T-helper 2 cell (primary cell): Measurements from ENCODE around the gene GNGT1.

ENCODE experiments used
- DNase-seq, 5 experiments: peaks; one replicate each; pipeline versions ENCODE4 v3.0.0 to v3.0.0-alpha.2; 2012 to 2022
- total RNA-seq, 2 donors: gene quantifications; one replicate each; lab custom pipeline; 2026; lab: John Stamatoyannopoulos, UW

Gene GNGT1
- 0 reads per million in 2 donors for total RNA-seq

- DNase-seq, result no peak
Observed at GRCh38 chr7:93906267-93906666, at the start of gene GNGT1. Gene GNGT1 (plus strand): TSS chr7:93906567. CDS start chr7:93906747, 180 bp downstream.

GRCh38 chr7:93858857-93859256, 47.5 kb upstream of the GNGT1 start:
- DNase-seq, result no peak

DNA sequence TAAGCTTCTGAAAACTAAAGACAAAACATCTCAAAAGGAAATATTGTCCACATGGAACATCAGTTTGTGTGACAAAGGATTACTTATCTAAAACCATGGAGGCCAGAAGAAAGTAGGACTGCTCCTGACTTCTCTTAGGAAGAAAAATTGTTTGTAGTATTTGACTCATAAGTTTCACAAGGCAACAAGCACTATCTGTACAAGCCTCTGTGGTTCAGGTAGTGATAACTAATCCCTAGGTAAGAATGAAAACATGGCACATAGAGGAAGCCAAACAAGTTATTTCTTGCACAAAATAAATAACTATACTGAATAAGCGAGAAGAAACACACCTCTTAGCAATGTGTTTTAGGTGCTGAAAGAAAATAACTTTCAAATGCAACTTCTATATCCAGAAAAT, 46.1 kb upstream of the GNGT1 start:
- no peak for DNase-seq

GRCh38 chr7:93861325-93861949, 44.9 kb upstream of the GNGT1 start:
- no peak for DNase-seq

DNA sequence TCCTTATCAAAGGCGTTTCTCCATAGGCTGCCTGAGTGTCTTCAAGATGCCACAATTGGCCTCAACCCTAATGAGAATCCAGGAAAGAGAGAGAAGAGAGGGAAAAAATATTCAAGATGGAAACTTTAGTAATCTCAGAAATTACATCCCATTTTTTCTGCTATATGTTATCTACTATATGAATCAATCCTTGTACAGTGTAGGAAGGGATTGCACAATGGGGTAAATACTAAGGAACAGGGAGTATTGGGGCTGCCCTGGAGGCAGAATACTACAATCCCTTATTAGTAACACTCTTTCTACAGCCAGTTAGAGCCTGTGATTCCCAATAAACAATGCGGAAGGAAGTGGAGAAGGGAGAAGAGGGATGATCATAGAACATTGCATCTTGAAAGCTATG, 43.7 kb upstream of the GNGT1 start:
- no peak for DNase-seq

DNA sequence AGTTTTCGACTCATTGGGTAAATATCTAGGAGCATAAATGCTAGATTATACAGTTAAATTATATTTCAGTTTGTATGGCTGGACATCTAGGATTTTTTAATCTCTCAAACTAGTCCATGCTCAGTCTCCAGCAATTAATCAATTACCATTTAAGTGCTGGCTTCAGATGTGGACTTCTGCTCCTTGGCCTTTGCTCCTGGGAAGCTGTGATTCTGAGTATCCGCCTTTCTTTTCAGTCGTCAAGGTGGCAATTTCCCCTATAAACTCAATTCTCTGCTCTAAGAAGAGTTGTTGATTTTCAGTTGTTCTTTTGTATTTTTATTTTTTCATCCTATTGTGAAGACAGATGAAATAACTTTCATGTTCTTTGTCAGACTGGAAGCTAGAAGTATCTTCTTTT, 39.5 kb upstream of the GNGT1 start:
- DNase-seq, result no peak

DNA sequence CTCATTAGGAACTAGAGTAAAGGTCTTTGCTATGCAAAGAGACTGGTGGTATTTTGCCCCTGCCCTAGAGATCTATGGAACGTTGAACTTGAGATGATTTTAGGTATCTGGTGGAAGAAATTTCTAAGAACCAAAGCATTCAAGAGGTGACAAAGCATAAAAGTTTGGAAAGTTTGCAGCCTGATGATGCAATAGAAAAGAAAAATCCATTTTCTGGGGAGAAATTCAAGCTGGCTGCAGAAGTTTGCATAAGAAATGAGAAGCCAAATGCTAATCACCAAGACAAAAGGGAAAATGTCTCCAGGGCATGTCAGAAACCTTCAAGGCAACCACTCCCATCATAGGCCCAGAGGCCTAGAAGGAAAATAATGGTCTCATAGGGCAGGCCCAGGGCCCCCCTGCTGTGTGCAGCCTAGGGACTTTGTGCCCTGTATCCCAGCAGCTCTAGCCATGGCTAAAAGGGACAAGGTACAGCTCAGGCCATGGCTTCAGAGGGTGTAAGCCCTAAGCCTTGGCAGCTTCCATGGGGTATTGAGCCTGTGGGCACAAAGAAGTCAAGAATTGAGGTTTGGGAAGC, 32.3 kb upstream of the GNGT1 start:
- DNase-seq, result no peak

- DNase-seq, result no peak
Observed at GRCh38 chr7:93877742-93878141, 28.6 kb upstream of the GNGT1 start.

- DNase-seq, result no peak
Observed at GRCh38 chr7:93879356-93879755, 27.0 kb upstream of the GNGT1 start.

GRCh38 chr7:93882468-93882867, 23.9 kb upstream of the GNGT1 start:
- DNase-seq, result no peak

- no peak for DNase-seq
Observed at GRCh38 chr7:93883078-93883916, 23.1 kb upstream of the GNGT1 start.

DNA sequence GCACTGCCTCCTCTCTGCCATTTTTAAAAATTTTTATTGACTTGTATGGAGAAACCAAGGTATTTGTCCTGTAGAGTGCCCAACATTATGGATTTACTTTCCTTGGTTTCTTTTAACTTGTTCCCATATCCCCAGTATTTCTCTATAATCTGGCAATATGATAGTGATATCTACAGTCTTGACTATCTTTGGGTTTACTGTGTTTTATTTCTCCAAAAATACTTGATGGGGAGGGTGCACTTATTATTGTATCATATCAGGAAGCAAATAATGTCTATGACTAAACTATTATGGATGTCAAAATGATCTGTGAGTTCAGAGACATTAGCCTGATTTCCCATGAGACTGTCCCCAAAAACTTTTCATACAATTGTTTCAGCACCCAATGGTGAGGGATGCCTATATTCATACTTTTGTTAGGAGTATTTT, 22.4 kb upstream of the GNGT1 start:
- DNase-seq, result no peak

DNA sequence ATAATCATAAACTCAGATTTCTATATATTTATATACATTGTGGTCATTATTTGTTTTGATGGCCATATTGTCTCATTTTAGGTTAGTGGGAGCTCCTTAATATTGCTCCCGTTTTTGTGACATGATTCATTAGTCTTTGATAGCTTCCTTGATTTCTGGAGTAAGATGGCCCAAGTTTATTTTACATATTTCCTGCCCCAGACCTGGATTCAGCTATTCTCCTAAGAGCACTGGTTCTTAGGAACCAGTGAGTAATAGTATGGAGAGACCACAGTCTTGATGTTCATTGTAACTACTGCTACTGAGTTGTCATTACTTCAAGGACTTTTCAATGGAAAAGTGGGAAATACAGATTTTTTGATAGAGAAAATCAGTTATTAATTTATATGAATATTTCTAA, 21.8 kb upstream of the GNGT1 start:
- DNase-seq, result no peak

DNA sequence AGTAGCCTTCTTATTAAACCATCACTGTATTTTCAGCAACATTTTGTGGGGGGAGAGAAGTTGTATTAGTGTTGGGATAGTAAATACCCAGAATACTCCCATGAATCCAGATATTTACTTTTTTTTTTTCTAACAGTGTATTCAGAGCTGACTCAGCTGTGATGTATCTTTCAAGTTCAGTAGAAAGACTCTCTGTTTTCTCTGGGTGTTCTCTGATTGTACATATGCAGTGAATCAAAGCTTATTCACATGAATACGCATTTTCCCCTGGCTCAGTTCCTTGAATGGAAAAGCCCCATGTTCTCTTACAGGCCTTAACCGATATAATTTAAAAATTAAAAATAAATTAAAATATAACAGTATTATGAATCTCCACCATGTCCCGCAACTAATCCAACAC, 17.1 kb upstream of the GNGT1 start:
- DNase-seq, result no peak

DNA sequence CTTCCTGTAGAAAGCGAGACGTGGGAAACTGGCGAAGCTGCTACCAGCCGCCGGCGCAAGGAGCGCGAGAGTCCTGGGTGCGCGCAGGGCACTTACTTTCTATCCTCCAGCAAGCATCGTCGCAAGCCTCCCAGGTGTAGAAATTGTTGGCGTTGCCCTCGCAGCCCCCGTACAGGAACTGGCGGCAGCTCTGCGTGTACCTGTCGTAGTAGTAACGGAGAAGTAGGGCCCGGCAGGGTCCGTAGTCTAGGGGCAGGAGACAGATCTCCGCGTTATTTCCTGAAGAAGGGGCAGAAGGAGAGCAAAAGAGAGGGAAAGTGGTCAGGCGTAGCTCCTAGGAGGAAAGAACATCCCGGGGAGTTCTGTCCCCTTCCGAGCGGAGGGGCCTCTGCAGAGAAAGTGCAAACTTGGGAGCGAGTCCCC, 16.3 kb upstream of the GNGT1 start:
- DNase-seq, result peak in 1 of 5 experiments; percentile 12

GRCh38 chr7:93890464-93891068, 15.8 kb upstream of the GNGT1 start, which contains the start of gene TFPI2:
Gene TFPI2 (minus strand): TSS chr7:93890753. CDS start chr7:93890678, 75 bp downstream.
- DNase-seq, result peak in 1 of 5 experiments; percentile 3

- no peak for DNase-seq
Observed at GRCh38 chr7:93894426-93894825, 11.9 kb upstream of the GNGT1 start.

DNA sequence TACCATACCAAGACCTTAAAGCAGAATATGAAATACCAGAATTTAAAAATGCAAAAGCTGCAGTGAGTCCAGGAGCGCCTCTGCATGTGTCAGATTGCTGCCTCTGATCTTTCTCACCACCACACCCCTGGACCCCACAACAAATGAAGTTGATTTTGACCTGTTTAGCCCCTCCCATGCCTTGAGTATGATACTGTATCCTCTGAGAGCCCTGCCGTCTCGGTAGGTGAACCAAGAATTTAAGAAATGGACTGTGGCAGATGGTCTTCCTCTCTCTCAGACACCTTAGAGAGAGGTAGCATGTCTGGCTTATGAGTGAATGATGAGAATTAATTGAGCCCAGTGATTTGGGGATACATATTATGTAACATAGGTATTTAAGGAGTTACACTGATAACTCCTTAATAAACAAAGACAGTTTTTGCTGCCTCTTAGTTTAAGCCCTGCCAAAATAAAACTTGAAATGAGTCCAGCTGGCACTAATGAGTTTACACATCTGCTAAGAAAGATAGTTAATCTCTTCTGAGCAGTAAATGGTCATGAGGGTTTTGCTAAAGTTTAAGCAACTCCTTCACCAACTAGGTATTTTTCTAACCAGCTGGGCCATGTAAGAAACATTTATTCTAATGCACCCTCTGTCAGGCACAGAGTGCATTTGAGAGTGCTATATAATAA, 11.3 kb upstream of the GNGT1 start:
- DNase-seq, result no peak

- no peak for DNase-seq
Observed at GRCh38 chr7:93895859-93896600, 10.3 kb upstream of the GNGT1 start.

DNA sequence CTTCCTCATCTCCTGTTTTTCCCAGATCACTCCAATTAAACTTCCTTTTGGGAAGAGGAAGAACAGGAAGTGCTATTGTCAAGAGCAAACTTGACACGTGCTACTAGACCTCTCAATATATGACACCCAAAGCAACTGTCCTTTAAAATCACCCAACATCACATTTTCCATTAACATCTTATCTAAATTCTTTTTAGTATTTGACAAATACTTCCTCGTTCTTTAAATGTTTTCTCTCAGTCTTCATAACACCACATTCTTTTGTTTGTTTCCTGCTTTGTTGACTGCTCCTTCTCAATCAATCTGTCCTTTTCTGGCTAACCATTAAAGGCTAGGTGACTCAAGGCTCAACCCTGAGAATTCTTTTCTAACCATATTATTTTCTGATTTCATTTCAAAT, 8.7 kb upstream of the GNGT1 start:
- DNase-seq, result no peak

GRCh38 chr7:93902777-93903423, 3.5 kb upstream of the GNGT1 start:
- peak in 1 of 5 experiments; percentile 18 for DNase-seq
